K562 (cell line): ENCODE results near the gene METTL23.

Source experiments
- ETV5 ChIP-seq: sonication (generic); formaldehyde crosslinking; IDR thresholded peaks from 2 replicates; pipeline ENCODE4 v1.4.0; 2020; ENCODE audit warnings: low read depth, mild to moderate bottlenecking, missing genetic modification reagents
- HDAC2 ChIP-seq: fragments of 450-650 bp; IDR thresholded peaks from 2 replicates; pipeline ENCODE4 v1.6.1; 2016; ENCODE audit warnings: mild to moderate bottlenecking
- MAFK ChIP-seq: IDR thresholded peaks from 2 replicates; pipeline ENCODE4 v1.6.1; 2011; ENCODE audit warnings: low read length, improper control_type of control experiment
- POLR2AphosphoS5 ChIP-seq: IDR thresholded peaks from 2 replicates; pipeline ENCODE4 v1.6.1; 2011; ENCODE audit warnings: mild to moderate bottlenecking, low read depth, low read length, moderate library complexity; ENCODE audit not compliant: control insufficient read depth, insufficient read depth
- ZFX ChIP-seq: sonication (generic); formaldehyde crosslinking; IDR thresholded peaks from 2 replicates; pipeline ENCODE4 v1.8.0; 2022; ENCODE audit warnings: mild to moderate bottlenecking, missing genetic modification reagents, moderate library complexity
- ZNF561 ChIP-seq: fragments of 450-650 bp; formaldehyde crosslinking; conservative IDR thresholded peaks from 2 replicates; pipeline ENCODE4 v1.4.0; 2020; ENCODE audit warnings: mild to moderate bottlenecking, moderate library complexity
- TF ChIP-seq, protein P1 (sequence below): sonication (generic); formaldehyde crosslinking; IDR thresholded peaks from 2 replicates; pipeline ENCODE4 v1.8.0; 2022; ENCODE audit warnings: mild to moderate bottlenecking, low read depth, missing genetic modification reagents
- TF ChIP-seq, protein P2 (sequence below), 2 experiments: fragments of 450-650 bp; conservative IDR thresholded peaks; 2 replicates each; pipeline ENCODE4 v1.6.1; 2017; ENCODE audit warnings: mild to moderate bottlenecking in 2 of 2, moderate library complexity in 2 of 2

DNA sequence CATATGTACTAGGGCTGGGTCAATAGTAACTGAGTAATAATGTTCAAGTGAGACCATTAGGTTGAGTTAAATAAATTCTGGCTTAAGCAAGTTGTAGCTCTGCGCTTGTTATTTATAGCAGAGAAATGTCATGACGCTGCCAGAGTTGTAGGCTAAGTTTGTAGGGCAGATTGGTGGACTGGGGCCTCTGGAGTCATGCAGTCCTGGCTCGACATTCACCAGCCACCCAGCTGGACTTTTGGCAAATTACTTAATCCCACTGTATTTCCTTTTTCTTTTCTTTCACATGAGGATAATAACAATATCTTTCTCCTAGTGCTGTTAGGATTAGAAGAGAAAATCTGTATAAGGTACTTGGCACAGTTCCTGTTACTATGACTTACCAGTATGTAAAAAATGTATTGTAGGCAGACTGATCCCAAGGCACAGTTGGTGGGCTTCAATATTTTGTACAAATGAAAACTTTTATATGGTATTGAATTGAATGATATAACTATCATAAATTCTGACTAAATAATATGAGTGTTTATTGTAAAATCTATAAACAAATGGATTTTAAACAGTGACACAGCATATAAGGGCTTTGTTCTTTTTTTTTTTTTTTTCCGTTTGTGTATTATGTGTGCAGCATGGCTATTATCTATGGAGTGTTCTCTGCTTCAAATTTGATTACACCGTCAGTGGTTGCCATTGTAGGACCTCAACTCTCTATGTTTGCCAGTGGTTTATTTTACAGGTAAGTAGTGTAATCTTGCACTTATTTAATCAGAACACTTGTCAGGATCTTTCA, 13.9 kb downstream of the METTL23 start:
- TF ChIP-seq POLR2AphosphoS5 (no peak), ZNF561 (CRISPR knock-in tag) (no peak), ZFX (CRISPR knock-in tag) (no peak), MAFK (no peak), ETV5 (CRISPR knock-in tag) (no peak), HDAC2 (no peak)
- TF ChIP-seq, protein P1, sequence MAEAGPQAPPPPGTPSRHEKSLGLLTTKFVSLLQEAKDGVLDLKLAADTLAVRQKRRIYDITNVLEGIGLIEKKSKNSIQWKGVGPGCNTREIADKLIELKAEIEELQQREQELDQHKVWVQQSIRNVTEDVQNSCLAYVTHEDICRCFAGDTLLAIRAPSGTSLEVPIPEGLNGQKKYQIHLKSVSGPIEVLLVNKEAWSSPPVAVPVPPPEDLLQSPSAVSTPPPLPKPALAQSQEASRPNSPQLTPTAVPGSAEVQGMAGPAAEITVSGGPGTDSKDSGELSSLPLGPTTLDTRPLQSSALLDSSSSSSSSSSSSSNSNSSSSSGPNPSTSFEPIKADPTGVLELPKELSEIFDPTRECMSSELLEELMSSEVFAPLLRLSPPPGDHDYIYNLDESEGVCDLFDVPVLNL: no peak
- TF ChIP-seq, protein P2, sequence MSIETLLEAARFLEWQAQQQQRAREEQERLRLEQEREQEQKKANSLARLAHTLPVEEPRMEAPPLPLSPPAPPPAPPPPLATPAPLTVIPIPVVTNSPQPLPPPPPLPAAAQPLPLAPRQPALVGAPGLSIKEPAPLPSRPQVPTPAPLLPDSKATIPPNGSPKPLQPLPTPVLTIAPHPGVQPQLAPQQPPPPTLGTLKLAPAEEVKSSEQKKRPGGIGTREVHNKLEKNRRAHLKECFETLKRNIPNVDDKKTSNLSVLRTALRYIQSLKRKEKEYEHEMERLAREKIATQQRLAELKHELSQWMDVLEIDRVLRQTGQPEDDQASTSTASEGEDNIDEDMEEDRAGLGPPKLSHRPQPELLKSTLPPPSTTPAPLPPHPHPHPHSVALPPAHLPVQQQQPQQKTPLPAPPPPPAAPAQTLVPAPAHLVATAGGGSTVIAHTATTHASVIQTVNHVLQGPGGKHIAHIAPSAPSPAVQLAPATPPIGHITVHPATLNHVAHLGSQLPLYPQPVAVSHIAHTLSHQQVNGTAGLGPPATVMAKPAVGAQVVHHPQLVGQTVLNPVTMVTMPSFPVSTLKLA (conservative IDR thresholded peaks at IDR 0.05): no peak
